Fibroblast of lung (primary cell): ENCODE measurements around the gene AGAP1.

Experiments
- CTCF ChIP-seq, 2 donors: IDR thresholded peaks in 1 of 2; conservative IDR thresholded peaks in 1 of 2; 1 replicate in 1 of 2; 2 replicates in 1 of 2; pipeline ENCODE4 v1.5.1; 2011 to 2012; ENCODE audit warnings: low read length in 2 of 2, control low read depth in 1 of 2, inconsistent platforms in 1 of 2, low read depth in 1 of 2, mild to moderate bottlenecking in 1 of 2
- EZH2 ChIP-seq: IDR thresholded peaks from 2 replicates; pipeline ENCODE4 v1.5.1; 2012; ENCODE audit warnings: low read length, control low read depth, mild to moderate bottlenecking; ENCODE audit errors: missing control alignments

DNA sequence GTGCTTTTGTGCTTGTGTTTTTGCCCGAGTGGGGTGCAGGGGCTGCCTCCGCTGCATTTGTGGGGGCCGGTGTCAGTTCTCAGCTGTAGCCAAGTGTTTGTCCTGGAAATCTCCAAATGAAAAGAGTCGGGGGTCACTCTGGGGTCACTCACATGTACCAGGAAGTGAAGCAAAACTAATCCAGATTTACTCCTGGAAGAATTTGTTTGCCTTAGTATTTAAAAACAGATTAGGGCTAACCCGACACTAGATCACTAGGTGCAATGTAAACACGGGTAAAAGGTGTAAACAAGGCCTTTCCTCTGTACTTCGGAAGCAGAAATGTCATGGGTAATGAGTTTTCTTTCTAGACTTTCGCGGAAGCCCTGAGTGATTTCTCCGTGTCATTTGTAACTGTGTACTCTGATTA, 624.0 kb downstream of the AGAP1 start:
- no peak for TF ChIP-seq CTCF (conservative IDR thresholded peaks at IDR 0.05 in 1 of 2, IDR thresholded peaks at IDR 0.05 in 1 of 2; ENCODE audit: low read depth in 1 of 2, low read length in 2 of 2)
- no peak for TF ChIP-seq EZH2
